ENCODE measurements around the gene MIEN1. TPM values are rescaled to one million over a fixed set of nuclear protein-coding genes. Genes with fewer than 3 reads are reported as not detected.

The MIEN1 gene
- total and polyA plus RNA-seq, 2 of the 13 experiments (the other 11 are each of a cell fraction or from before 2014, with no cell fraction given), result 40.6 to 56.6 TPM

DNA sequence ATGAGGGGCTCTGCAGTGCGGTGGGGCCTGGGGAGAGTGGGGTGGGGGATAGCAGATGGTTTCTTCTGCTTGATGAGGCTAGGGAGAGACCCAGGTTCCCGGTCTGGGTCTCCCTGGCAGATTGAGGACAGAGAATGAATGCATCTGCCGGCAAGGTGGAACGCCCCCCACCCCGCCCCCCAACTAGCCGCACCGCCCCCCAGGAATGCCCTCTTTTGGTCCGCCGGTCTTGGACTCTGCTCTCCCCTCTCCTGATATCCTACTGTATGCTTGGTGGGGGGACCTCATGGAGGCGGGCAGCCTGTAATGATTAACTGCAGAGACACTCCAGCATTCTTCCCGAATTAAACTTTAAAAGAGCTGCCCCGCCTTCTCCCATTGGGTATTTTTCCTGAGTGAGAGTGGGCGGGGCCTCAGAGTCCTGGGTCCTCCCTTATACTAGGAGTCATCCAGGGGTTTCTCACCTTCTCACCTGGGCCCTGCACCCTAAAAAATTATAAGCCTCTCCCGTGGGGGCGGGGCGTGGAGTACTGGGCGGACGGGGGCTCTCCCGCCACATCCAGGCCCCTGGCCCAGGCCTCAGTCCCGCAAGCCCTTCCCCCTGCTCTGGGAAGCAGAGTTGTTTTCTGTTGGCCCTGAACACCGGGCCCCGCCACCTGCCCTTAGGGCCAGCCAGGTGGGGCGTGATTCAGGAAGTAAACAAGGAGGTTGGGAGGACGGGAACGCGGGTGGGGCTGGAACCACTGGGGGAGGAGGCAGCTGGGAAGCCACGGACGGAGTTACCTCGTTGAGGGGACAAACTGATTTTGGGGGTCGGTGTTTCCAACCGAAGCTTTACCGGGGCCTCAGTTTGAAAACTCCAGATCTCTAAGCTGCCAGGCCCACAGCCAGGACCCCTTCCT lies 8.9 kb upstream of the MIEN1 start (continued):
- TF ChIP-seq, protein P1, sequence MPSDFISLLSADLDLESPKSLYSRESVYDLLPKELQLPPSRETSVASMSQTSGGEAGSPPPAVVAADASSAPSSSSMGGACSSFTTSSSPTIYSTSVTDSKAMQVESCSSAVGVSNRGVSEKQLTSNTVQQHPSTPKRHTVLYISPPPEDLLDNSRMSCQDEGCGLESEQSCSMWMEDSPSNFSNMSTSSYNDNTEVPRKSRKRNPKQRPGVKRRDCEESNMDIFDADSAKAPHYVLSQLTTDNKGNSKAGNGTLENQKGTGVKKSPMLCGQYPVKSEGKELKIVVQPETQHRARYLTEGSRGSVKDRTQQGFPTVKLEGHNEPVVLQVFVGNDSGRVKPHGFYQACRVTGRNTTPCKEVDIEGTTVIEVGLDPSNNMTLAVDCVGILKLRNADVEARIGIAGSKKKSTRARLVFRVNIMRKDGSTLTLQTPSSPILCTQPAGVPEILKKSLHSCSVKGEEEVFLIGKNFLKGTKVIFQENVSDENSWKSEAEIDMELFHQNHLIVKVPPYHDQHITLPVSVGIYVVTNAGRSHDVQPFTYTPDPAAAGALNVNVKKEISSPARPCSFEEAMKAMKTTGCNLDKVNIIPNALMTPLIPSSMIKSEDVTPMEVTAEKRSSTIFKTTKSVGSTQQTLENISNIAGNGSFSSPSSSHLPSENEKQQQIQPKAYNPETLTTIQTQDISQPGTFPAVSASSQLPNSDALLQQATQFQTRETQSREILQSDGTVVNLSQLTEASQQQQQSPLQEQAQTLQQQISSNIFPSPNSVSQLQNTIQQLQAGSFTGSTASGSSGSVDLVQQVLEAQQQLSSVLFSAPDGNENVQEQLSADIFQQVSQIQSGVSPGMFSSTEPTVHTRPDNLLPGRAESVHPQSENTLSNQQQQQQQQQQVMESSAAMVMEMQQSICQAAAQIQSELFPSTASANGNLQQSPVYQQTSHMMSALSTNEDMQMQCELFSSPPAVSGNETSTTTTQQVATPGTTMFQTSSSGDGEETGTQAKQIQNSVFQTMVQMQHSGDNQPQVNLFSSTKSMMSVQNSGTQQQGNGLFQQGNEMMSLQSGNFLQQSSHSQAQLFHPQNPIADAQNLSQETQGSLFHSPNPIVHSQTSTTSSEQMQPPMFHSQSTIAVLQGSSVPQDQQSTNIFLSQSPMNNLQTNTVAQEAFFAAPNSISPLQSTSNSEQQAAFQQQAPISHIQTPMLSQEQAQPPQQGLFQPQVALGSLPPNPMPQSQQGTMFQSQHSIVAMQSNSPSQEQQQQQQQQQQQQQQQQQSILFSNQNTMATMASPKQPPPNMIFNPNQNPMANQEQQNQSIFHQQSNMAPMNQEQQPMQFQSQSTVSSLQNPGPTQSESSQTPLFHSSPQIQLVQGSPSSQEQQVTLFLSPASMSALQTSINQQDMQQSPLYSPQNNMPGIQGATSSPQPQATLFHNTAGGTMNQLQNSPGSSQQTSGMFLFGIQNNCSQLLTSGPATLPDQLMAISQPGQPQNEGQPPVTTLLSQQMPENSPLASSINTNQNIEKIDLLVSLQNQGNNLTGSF (CRISPR knock-in tag; IDR thresholded peaks at IDR 0.05), result peak; percentile 78
- TF ChIP-seq ZNF839 (CRISPR knock-in tag; IDR thresholded peaks at IDR 0.05; ENCODE audit: borderline replicate concordance) (peak; percentile 27; the same call in 1 of the 2 replicates), MBNL3 (CRISPR knock-in tag; conservative IDR thresholded peaks at IDR 0.05) (no peak), NFKBIZ (CRISPR knock-in tag; IDR thresholded peaks at IDR 0.05) (peak; percentile 64; the same call in 1 of the 2 replicates), PAWR (CRISPR knock-in tag; IDR thresholded peaks at IDR 0.05; ENCODE audit: borderline replicate concordance) (no peak), ZNF343 (CRISPR knock-in tag; IDR thresholded peaks at IDR 0.05) (peak; percentile 30; the same call in 1 of the 2 replicates)
- TF ChIP-seq, protein P2, sequence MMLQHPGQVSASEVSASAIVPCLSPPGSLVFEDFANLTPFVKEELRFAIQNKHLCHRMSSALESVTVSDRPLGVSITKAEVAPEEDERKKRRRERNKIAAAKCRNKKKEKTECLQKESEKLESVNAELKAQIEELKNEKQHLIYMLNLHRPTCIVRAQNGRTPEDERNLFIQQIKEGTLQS (CRISPR knock-in tag; IDR thresholded peaks at IDR 0.05), result no peak
- TF ChIP-seq, protein P3, sequence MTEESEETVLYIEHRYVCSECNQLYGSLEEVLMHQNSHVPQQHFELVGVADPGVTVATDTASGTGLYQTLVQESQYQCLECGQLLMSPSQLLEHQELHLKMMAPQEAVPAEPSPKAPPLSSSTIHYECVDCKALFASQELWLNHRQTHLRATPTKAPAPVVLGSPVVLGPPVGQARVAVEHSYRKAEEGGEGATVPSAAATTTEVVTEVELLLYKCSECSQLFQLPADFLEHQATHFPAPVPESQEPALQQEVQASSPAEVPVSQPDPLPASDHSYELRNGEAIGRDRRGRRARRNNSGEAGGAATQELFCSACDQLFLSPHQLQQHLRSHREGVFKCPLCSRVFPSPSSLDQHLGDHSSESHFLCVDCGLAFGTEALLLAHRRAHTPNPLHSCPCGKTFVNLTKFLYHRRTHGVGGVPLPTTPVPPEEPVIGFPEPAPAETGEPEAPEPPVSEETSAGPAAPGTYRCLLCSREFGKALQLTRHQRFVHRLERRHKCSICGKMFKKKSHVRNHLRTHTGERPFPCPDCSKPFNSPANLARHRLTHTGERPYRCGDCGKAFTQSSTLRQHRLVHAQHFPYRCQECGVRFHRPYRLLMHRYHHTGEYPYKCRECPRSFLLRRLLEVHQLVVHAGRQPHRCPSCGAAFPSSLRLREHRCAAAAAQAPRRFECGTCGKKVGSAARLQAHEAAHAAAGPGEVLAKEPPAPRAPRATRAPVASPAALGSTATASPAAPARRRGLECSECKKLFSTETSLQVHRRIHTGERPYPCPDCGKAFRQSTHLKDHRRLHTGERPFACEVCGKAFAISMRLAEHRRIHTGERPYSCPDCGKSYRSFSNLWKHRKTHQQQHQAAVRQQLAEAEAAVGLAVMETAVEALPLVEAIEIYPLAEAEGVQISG (CRISPR knock-in tag; IDR thresholded peaks at IDR 0.05), result peak; percentile 70
- TF ChIP-seq, protein P4, sequence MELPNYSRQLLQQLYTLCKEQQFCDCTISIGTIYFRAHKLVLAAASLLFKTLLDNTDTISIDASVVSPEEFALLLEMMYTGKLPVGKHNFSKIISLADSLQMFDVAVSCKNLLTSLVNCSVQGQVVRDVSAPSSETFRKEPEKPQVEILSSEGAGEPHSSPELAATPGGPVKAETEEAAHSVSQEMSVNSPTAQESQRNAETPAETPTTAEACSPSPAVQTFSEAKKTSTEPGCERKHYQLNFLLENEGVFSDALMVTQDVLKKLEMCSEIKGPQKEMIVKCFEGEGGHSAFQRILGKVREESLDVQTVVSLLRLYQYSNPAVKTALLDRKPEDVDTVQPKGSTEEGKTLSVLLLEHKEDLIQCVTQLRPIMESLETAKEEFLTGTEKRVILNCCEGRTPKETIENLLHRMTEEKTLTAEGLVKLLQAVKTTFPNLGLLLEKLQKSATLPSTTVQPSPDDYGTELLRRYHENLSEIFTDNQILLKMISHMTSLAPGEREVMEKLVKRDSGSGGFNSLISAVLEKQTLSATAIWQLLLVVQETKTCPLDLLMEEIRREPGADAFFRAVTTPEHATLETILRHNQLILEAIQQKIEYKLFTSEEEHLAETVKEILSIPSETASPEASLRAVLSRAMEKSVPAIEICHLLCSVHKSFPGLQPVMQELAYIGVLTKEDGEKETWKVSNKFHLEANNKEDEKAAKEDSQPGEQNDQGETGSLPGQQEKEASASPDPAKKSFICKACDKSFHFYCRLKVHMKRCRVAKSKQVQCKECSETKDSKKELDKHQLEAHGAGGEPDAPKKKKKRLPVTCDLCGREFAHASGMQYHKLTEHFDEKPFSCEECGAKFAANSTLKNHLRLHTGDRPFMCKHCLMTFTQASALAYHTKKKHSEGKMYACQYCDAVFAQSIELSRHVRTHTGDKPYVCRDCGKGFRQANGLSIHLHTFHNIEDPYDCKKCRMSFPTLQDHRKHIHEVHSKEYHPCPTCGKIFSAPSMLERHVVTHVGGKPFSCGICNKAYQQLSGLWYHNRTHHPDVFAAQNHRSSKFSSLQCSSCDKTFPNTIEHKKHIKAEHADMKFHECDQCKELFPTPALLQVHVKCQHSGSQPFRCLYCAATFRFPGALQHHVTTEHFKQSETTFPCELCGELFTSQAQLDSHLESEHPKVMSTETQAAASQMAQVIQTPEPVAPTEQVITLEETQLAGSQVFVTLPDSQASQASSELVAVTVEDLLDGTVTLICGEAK (IDR thresholded peaks at IDR 0.05), result no peak
- TF ChIP-seq, protein P4 (CRISPR knock-in tag; IDR thresholded peaks at IDR 0.05), result peak; percentile 44; the same call in 1 of the 2 replicates

Measured in HepG2 (cell line).